K562 (cell line): ENCODE results near the gene TRIAP1. TPM values are rescaled to one million over a fixed set of nuclear protein-coding genes. Genes with fewer than 3 reads are reported as not detected.
A peak's percentile ranks its signal among the peaks of the same experiment; 100 is the strongest.

ENCODE experiments used
- CHD1 ChIP-seq: fragments of 200-600 bp; sonication (generic); IDR thresholded peaks from one replicate; pipeline ENCODE4 v1.6.1; 2012; ENCODE audit warnings: mild to moderate bottlenecking, moderate library complexity, low read length, inconsistent platforms
- COPS2 ChIP-seq: fragments of 450-650 bp; conservative IDR thresholded peaks from 2 replicates; pipeline ENCODE4 v1.6.1; 2016; ENCODE audit warnings: mild to moderate bottlenecking, moderate library complexity
- FOXA3 ChIP-seq, 2 experiments: fragments of 450-650 bp in 1 of 2; sonication (generic) in 1 of 2; formaldehyde crosslinking; IDR thresholded peaks in 1 of 2; conservative IDR thresholded peaks in 1 of 2; 2 replicates each; pipeline versions ENCODE4 v1.4.0 to v1.8.0; 2020 to 2022; ENCODE audit warnings: mild to moderate bottlenecking in 2 of 2, missing genetic modification reagents in 1 of 2
- KDM5B ChIP-seq: fragments of 200-600 bp; sonication (generic); IDR thresholded peaks from 2 replicates; pipeline ENCODE4 v1.6.1; 2012; ENCODE audit warnings: low read depth, mild to moderate bottlenecking, moderate library complexity, low read length, control low read depth, inconsistent platforms; ENCODE audit not compliant: insufficient replicate concordance
- RBM17 ChIP-seq: fragments of 200-400 bp; formaldehyde crosslinking; IDR thresholded peaks from 2 replicates; pipeline ENCODE4 v1.6.1; 2017; ENCODE audit warnings: low read depth, mild to moderate bottlenecking, low read length, borderline replicate concordance
- SOX6 ChIP-seq: fragments of 450-650 bp; IDR thresholded peaks from 2 replicates; pipeline ENCODE4 v1.6.1; 2014; ENCODE audit warnings: mild to moderate bottlenecking
- TCF3 ChIP-seq: sonication (generic); formaldehyde crosslinking; IDR thresholded peaks from 2 replicates; pipeline ENCODE4 v1.4.0; 2020; ENCODE audit warnings: mild to moderate bottlenecking, missing genetic modification reagents
- ZBTB8A ChIP-seq: fragments of 450-650 bp; IDR thresholded peaks from 2 replicates; pipeline ENCODE4 v1.6.1; 2018; ENCODE audit warnings: mild to moderate bottlenecking, moderate library complexity; ENCODE audit not compliant: partially characterized antibody
- ZNF354B ChIP-seq: fragments of 250-450 bp; sonication (Bioruptor Pico); IDR thresholded peaks from 2 replicates; pipeline ENCODE4 v1.4.0; 2020
- ZNF408 ChIP-seq: fragments of 250-450 bp; sonication (Bioruptor Pico); IDR thresholded peaks from 2 replicates; pipeline ENCODE4 v1.4.0; 2020; ENCODE audit warnings: low read depth, mild to moderate bottlenecking, moderate library complexity
- ZNF584 ChIP-seq: fragments of 200-800 bp; sonication (Bioruptor generic); IDR thresholded peaks from 2 replicates; pipeline ENCODE4 v1.6.1; 2016; ENCODE audit warnings: low read depth, mild to moderate bottlenecking, missing genetic modification characterization, missing compliant biosample characterization
- polyA plus RNA-seq, 8 experiments: library from polyadenylated mRNA; depleted of rRNA in 4 of 8; stranded (reverse) in 5 of 8; unstranded in 3 of 8; fragments of >200 nt; fragmentation: Nextera tagmentation in 2 of 8; fragmentation: Illumina TruSeq in 1 of 8; extraction: Ambion mirVana in 2 of 8; extraction: Trizol in 1 of 8; gene quantifications; 2 replicates each; pipeline versions ENCODE4 v1.2.1 to v1.2.3, GENCODE V29; 2011 to 2014; ENCODE audit warnings: inconsistent platforms in 1 of 8, missing spikeins in 1 of 8
- total RNA-seq, 7 experiments: library from RNA; depleted of rRNA in 6 of 7; stranded (reverse); fragments of >200 nt in 6 of 7; fragmentation: Illumina TruSeq in 2 of 7; extraction: Trizol in 2 of 7; gene quantifications; 2 replicates each; pipeline versions ENCODE4 v1.2.1 to v1.2.3, GENCODE V29; 2011 to 2021; ENCODE audit warnings: low replicate concordance in 1 of 7
- TF ChIP-seq, protein P1 (sequence below): sonication (generic); formaldehyde crosslinking; IDR thresholded peaks from 2 replicates; pipeline ENCODE4 v1.5.0; 2020; ENCODE audit warnings: missing genetic modification reagents
- TF ChIP-seq, protein P2 (sequence below): sonication (generic); formaldehyde crosslinking; IDR thresholded peaks from 2 replicates; pipeline ENCODE4 v1.8.1; 2023; ENCODE audit warnings: mild to moderate bottlenecking, missing genetic modification reagents
- TF ChIP-seq, protein P3 (sequence below): fragments of 250-450 bp; sonication (Bioruptor Pico); IDR thresholded peaks from 2 replicates; pipeline ENCODE4 v1.5.0; 2021; ENCODE audit warnings: mild to moderate bottlenecking, borderline replicate concordance
- TF ChIP-seq, protein P4 (sequence below): fragments of 450-650 bp; IDR thresholded peaks from 2 replicates; pipeline ENCODE4 v1.6.1; 2016; ENCODE audit warnings: low read depth, mild to moderate bottlenecking, moderate library complexity
- TF ChIP-seq, protein P5 (sequence below), 2 experiments: fragments of 150-350 bp in 1 of 2; IDR thresholded peaks; 2 replicates each; pipeline ENCODE4 v1.6.1; 2012 to 2016; ENCODE audit warnings: low read depth in 2 of 2, low read length in 2 of 2, mild to moderate bottlenecking in 1 of 2, moderate library complexity in 1 of 2

TRIAP1 gene
- total and polyA plus RNA-seq, 9 of the 15 experiments (the other 6 are each of a cell fraction or from before 2014, with no cell fraction given): 37.3 to 354 (median 65.4) TPM

DNA sequence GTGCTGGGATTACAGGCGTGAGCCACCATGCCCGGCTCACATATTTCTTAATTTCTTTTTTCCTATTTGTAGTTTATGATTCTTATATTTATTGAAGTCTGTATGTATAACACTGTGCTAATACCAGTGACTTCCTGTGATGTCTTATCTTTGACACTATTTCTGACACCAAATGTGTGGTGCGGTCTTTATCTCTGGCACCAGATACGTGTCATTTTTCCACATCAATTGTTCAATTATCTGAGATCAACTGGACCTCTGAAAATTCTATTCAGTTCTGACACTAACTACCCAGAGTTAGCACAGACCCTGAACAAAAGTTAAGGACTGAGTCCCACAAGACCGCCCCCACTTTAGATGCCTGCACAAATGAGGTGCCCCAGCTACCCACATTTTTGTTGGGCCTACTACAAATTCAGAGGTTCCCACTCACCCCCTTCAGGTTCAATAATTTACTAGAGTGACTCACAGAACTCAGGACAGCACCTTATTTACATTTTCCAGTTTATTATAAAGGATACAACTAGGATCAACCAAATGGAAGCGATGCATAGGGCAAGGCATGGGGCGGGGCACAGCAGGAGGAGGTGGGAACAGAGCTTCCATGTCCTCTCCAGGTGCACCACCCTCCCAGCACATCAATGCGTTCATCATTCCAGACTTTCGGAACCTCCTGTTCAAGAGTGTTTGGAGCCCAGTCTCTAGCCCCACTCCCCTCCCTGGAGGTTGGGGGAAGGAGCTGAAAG lies 35.0 kb upstream of the TRIAP1 start (continued):
- TF ChIP-seq, protein P1, sequence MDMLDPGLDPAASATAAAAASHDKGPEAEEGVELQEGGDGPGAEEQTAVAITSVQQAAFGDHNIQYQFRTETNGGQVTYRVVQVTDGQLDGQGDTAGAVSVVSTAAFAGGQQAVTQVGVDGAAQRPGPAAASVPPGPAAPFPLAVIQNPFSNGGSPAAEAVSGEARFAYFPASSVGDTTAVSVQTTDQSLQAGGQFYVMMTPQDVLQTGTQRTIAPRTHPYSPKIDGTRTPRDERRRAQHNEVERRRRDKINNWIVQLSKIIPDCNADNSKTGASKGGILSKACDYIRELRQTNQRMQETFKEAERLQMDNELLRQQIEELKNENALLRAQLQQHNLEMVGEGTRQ (CRISPR knock-in tag): no peak
- TF ChIP-seq, protein P2, sequence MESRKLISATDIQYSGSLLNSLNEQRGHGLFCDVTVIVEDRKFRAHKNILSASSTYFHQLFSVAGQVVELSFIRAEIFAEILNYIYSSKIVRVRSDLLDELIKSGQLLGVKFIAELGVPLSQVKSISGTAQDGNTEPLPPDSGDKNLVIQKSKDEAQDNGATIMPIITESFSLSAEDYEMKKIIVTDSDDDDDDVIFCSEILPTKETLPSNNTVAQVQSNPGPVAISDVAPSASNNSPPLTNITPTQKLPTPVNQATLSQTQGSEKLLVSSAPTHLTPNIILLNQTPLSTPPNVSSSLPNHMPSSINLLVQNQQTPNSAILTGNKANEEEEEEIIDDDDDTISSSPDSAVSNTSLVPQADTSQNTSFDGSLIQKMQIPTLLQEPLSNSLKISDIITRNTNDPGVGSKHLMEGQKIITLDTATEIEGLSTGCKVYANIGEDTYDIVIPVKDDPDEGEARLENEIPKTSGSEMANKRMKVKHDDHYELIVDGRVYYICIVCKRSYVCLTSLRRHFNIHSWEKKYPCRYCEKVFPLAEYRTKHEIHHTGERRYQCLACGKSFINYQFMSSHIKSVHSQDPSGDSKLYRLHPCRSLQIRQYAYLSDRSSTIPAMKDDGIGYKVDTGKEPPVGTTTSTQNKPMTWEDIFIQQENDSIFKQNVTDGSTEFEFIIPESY (CRISPR knock-in tag): no peak
- TF ChIP-seq, protein P3, sequence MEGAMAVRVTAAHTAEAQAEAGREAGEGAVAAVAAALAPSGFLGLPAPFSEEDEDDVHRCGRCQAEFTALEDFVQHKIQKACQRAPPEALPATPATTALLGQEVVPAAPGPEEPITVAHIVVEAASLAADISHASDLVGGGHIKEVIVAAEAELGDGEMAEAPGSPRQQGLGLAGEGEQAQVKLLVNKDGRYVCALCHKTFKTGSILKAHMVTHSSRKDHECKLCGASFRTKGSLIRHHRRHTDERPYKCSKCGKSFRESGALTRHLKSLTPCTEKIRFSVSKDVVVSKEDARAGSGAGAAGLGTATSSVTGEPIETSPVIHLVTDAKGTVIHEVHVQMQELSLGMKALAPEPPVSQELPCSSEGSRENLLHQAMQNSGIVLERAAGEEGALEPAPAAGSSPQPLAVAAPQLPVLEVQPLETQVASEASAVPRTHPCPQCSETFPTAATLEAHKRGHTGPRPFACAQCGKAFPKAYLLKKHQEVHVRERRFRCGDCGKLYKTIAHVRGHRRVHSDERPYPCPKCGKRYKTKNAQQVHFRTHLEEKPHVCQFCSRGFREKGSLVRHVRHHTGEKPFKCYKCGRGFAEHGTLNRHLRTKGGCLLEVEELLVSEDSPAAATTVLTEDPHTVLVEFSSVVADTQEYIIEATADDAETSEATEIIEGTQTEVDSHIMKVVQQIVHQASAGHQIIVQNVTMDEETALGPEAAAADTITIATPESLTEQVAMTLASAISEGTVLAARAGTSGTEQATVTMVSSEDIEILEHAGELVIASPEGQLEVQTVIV: no peak
- TF ChIP-seq COPS2 (no peak), KDM5B (no peak), CHD1 (no peak), RBM17 (no peak), ZBTB8A (no peak), ZNF408 (CRISPR knock-in tag) (no peak), ZNF584 (no peak), SOX6 (peak; percentile 85), TCF3 (CRISPR knock-in tag) (peak; percentile 77), ZNF354B (CRISPR knock-in tag) (no peak), FOXA3 (CRISPR knock-in tag; conservative IDR thresholded peaks at IDR 0.05 in 1 of 2, IDR thresholded peaks at IDR 0.05 in 1 of 2) (no peak)
- TF ChIP-seq, protein P4, sequence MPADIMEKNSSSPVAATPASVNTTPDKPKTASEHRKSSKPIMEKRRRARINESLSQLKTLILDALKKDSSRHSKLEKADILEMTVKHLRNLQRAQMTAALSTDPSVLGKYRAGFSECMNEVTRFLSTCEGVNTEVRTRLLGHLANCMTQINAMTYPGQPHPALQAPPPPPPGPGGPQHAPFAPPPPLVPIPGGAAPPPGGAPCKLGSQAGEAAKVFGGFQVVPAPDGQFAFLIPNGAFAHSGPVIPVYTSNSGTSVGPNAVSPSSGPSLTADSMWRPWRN: peak; percentile 67
- TF ChIP-seq, protein P5, sequence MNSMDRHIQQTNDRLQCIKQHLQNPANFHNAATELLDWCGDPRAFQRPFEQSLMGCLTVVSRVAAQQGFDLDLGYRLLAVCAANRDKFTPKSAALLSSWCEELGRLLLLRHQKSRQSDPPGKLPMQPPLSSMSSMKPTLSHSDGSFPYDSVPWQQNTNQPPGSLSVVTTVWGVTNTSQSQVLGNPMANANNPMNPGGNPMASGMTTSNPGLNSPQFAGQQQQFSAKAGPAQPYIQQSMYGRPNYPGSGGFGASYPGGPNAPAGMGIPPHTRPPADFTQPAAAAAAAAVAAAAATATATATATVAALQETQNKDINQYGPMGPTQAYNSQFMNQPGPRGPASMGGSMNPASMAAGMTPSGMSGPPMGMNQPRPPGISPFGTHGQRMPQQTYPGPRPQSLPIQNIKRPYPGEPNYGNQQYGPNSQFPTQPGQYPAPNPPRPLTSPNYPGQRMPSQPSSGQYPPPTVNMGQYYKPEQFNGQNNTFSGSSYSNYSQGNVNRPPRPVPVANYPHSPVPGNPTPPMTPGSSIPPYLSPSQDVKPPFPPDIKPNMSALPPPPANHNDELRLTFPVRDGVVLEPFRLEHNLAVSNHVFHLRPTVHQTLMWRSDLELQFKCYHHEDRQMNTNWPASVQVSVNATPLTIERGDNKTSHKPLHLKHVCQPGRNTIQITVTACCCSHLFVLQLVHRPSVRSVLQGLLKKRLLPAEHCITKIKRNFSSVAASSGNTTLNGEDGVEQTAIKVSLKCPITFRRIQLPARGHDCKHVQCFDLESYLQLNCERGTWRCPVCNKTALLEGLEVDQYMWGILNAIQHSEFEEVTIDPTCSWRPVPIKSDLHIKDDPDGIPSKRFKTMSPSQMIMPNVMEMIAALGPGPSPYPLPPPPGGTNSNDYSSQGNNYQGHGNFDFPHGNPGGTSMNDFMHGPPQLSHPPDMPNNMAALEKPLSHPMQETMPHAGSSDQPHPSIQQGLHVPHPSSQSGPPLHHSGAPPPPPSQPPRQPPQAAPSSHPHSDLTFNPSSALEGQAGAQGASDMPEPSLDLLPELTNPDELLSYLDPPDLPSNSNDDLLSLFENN (IDR thresholded peaks at IDR 0.05; ENCODE audit: low read depth in 2 of 2, low read length in 2 of 2): no peak
